ENCODE measurements around the gene MOV10.

DNA sequence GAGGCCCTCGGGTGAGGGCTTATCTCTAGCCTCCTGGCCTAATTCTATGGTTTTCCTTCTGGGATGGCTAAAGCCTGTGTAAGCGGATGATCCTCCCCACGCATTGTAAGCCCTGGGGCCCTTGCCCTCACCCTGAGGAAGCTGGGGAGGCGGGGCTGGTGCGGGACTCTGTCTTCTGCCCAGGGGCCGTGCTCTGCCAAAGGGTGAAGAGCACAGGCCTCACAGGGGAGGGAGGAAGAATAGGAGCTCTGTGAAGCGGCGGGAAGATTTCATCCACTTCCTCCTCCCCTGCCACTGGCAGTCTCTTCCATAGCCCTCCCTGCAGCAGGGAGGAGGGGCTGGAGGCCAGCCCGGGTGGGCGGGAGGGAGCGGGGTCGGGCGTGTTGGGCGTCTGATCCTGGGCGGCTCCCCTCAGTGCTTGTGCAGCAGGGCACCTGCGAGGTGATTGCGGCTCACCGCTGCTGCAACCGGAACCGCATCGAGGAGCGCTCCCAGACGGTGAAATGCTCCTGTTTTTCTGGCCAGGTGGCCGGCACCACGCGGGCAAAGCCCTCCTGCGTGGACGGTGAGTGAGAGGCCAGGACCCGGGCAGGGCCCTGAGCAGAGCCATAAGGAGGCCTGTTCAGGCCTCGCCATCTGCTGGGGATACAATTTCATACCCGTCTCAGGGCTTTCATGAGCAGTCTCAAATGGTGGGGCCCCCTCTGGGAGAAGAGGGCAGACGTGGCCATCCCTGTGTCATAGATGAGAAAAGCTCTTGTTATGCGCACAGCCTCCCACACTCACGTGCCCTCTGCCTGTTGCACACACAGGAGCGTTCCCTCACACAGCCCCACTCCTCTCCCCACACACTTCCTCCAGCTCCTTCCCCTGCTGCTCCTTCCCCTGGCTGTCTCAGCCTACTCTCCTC is 48.4 kb downstream of the MOV10 start:
- no peak for TF ChIP-seq CTCF (optimal IDR thresholded peaks at IDR 0.05 in 1 of 3, IDR thresholded peaks at IDR 0.05 in 1 of 3, conservative IDR thresholded peaks at IDR 0.05 in 1 of 3; ENCODE audit: extremely low read depth in 1 of 3, insufficient read depth in 2 of 3, low read length in 3 of 3)
- no peak for TF ChIP-seq EZH2 (IDR thresholded peaks at IDR 0.05; ENCODE audit: low read length)
